HG02943 (cell line): ENCODE data around the gene ATP6V1G3.
"Not testable (repeated sequence)": the region's sequence is repeated elsewhere in the genome, so short reads cannot be mapped to it uniquely, and the experiment has no call there.

Experiments
- ATAC-seq: cut with Tn5 transposase; IDR thresholded peaks from one replicate; pipeline ENCODE4 v1.9.1; 2021; ENCODE audit warnings: mild to moderate bottlenecking, low read depth, moderate library complexity; ENCODE audit not compliant: unreplicated experiment

The ATP6V1G3 gene

DNA sequence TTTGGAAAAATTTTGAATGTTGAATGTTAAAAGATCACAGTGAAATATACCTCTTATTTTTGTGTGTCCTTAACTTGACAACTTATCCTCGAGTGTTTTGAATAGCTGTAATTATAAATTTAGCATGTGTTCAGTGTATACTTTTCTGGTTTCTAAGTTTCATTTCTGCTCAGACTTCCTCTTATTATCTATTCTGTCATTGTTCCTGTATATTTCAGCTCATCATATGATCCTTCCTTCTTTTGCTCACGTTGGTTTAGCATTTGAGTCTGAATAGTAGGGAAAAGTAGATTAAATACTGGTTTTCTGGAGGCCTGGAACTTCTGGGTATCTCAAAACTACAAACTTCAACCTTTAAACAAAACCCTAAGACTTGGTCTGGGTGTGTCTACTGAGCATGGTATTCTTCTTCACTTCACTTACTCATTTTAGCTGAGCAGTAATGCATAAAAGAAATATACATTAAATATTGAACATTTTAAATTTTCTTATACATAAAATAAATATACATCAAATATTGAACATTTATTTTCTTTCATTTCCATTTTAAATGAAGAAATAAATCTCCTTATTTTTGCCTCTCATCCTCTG is 3.3 kb upstream of the ATP6V1G3 start:
- ATAC-seq: no peak

DNA sequence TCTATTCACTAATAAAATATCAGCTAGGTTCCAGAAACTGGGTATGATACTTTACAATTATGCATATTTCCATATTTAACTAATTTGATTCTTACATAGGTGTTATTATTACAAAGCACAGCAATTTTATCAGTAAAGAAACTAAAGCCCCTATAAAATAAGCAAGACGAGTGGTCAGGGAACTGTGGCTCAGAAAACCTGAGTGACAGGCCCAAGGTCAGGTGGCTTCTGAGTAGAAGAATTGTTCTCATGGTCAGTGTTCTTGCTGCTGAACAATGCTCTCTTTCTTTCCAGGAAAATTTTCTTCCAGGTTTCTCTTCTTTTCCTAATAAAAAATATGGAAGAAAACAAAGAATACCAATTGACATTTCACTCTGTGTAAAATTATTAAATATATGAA is 2.2 kb upstream of the ATP6V1G3 start:
- ATAC-seq: no peak

DNA sequence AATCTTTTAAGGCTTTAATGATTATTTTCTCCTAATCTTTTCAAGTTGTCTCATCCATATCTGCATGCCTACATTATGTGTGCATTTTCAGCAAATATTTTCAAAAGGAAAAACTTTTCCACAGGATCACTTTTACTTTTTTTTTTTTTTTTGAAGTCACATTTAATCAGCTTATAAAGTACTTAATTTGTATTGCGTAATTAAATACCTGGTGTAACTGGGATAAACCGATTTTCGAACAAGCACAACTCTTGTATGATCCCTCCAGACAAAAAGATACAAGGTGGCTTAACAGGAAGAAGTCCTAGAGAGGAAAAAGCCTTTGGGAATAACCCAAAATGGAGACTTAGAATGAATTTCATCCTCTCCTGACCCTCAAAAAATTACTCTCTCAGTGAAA is 1.3 kb upstream of the ATP6V1G3 start:
- no peak for ATAC-seq

DNA sequence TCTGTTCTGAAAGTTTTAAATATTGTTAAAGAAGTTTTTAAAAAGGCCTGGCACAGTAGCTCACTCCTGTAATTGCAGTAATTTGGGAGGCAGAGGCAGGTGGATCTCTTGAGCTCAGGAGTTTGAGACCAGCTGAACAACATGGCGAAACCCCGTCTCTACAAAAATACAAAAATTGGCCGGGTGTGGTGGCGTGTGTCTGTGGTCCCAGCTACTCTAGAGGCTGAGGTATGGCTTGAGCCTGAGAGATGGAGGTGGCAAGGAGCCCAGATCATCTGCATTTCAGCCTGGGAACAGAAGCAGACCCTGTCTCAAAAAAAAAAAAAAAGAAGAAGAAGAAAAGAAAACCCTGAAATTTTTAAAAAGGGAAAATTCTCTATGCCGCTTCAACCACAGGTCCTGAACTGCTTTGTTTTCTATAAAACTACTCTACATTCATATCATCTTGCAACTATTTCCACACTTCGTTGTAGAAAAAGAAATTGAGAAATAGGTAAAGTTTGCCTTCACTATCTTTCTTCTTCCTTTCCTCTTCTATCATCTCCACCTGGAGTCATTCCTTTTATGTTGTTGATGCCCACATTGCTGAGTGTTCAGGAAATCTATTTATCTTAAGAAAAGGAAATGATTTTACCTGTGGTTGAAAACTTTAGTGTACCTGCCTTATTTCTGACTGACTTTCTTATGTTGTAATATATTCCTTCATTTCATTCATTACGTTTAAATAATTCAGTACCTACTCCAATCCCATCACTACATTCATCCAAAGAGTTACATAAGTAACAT is 1.7 kb downstream of the ATP6V1G3 start:
- no peak for ATAC-seq

DNA sequence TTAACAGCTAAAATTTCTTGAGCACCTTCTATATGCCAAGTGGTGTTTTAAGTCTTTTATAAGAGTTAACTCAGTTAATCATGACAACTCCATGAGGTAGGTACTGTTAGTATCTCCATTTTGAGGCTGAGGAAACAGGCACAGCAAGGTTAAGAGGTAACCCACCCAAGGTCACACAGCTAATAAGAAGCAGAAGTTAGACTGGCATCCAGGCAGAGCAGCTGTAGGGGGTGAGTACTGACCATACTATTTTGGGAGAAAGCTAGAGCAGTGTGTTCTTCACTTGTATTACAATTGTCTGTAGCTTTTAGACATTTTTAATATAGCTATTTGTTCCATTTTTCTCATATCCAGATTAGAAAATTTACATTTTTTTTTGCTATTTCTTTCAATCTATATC is 4.8 kb downstream of the ATP6V1G3 start:
- ATAC-seq: no peak

DNA sequence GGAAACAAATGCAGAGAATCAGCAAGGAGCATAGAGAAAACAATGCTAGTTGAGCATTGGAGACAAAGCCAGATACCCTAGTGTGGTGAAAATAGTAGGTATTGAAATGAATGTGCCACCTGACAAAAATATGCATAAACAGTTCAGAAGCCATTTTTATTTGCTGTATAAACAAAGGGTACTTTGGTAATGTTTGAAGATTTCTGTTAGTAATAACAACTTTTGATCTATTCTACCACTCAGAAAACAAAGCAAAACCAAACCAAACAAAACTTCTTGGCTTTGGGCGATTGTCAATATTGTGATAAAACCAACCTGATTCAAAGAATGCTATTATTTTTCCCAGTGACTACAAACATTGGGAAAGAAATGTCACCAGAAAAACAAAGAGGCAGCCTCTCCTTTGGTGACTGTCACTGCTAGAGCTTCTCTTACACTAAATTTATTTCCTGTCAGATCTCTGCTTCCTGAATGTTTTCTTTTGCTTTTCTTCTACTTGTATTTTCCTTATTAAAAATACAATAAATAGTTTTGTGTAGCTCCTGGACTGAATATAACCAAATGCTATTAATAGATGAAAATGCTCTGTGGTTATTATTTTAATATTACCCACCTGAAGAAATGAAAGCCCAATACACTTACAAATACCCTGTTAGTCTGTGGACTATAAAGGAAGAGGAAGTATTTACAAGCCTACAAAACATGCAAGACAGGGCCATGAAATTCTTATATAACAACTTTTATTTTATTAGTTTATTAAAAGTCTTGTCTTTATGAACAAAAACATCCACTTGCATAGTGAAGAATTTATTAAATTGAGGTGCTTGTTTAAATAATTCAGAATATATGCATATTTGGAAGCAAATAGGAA is 5.7 kb downstream of the ATP6V1G3 start:
- ATAC-seq: no peak

DNA sequence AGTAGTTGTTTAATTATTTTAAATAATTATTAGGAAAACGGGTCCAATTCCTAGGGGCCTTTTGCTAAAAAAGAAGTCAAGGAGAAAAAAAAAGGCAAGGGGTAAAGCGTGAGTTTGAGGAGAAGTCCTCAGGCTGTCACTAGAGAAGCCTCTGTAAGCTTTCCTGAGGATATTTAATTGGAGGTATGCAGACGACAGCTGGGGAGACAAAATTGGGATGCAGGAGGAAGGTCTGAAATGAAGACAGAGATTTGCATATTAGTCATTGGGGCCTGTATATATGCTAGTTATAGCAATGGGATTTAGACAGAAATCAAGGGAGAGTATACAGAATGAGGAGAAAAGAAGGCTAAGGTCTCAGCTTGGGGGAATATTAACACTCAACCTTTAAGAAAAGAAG is 8.6 kb downstream of the ATP6V1G3 start:
- no peak for ATAC-seq

DNA sequence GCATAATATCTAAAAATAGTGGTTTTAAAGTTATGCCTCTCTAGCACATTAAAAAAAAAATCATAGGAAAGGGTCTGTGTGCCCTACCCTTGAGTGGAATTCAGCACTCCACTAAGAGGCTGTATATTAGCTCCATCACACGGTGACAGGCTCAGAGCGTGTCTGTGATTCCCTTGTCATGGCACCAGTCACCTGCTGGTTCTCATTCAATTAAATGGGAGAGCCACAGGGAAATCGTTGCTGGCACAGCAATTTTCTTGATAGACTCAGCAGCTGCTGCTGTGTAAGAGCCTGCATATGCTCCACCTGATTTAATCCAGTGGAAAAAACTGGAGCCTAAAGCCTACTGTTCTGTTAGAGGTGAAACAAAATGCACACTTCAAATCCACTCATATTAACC is 9.5 kb downstream of the ATP6V1G3 start:
- ATAC-seq: no peak

DNA sequence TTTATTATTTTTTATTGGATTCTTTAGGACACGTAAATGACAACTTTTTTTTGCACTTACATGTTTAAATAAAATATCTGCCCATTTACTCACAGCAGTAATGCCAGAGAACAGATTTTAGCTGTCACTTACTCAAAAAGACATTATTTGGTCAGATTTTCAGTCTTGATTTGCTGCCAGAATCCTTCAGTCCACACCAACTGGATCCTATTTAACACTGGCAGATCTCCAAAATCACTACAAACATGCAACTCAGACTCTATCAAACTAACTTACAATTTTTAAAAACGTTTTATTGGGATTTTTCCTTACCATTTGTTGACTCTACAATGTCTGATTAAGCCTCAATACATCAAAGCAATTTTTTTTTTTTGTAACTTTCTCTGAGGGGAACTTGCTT is 11.1 kb downstream of the ATP6V1G3 start:
- ATAC-seq: no peak

DNA sequence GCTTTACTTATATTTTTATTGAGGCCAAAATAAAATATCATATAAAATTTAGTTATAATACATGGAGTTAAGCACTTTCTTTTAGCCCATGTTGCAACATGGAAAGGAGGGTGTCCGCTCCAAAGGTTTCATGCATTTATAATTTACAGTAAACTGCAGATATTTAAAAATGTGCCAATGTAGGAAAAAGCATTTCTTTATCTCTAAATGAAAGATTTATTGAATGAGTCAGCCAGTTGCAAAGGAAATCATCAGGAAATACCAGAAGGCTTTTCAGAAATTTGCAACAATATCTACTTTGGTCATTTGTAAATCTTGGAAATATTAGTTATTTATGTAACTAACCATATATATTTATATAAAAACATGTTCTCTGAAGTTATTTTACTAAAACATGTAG is 12.1 kb downstream of the ATP6V1G3 start:
- no peak for ATAC-seq

DNA sequence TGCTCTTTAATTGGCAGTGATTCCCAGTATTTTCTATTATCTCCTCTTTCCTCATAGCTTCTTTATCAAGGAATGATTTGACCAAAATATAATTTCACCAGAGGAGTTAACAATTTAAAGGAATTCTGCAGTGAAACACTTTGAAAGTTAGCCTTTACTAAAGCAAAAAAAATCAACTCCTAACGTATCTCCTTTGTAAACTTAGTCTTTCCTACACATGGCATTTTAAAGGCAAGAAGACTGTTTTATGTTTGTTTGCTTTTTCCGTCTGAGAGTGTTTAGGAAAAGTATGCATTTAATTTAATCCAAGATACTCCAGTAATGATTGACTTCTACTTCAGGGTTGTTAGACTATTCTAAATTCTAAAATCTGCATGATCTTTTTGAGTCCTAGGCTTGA is 15.9 kb downstream of the ATP6V1G3 start:
- no peak for ATAC-seq

DNA sequence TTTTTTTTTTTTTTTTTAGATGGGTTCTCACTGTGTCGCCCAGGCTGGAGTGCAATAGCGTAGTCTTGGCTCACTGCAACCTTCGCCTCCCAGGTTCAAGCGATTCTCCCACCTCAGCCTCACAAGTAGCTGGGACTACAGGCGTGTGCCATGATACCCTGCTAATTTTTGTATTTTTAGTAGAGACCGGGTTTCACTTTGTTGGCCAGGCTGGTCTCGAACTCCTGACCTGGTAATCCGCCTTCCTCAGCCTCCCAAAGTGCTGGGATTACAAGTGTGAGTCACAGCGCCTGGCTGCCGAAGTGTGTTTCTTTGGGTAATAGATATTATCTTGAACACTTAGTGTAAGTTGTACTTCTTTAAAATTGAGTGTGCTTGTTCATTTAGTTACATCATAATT is 16.4 kb downstream of the ATP6V1G3 start:
- ATAC-seq: not testable (repeated sequence)

DNA sequence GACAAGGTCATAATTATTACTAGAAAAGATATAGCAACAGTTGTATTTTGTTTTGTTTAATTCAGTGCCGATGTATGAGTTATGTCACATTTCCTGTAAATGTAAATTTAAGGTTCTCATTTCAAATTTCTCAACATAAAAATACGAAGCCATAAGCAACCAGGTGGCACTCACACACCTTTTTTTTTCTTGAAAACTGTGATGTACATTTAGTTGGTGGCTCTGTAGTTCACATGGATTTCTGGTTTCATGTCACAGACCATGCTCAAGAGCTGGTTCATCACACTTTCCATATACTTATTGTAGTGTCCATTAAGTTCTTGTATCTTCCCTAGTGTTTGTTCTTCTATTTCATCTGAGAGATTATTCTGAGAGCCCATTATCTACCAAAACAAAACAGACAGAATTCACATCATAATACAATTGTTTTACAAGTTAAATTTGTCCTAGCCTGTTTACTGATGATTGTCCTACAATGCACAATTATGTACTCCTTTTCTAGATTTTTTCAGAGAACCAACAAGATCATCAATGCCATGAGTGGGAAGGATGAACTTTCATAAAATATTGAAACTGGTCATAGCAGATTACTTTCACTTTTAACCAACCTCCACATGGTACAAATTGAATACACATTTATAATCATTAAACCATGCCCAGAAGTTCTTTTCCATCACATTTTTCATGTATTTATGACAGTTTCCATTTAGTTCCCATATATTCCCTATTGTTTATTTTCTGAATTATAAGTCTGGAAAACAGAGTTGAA is 17.1 kb downstream of the ATP6V1G3 start:
- ATAC-seq: no peak

DNA sequence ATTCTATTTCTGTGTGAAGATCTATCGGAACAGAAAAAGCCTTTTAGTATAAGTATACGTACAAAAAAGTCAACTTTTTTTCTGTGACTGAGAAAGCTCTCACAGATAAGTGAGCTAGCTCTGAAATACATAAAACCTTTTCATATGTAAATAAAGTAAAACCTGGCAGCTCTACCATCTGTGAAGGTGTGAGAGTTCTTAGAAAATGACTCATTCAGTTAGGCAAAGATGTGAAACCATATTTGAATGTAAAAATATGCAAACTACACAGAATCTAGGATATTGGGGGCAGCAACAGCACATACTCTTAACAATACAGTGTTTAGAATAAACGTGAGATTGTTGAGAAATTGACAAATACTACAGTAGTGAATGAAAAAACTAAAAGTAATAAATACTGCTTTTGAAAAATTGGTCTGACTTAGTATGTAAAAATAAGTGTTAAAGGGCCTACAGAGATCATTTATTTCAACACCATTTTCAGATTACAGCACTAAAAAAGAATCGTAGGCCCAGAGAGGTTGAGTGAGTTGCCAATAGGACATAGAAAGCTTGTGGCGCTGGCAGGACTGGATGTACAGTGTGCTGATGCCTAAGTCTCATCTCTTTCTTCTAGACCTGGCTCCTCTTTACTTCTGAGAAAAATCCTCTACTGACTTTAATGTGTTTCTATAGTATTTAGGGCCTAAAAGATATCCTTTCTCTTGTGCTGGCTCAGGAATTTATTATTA is 19.8 kb downstream of the ATP6V1G3 start:
- ATAC-seq: peak; percentile 93

DNA sequence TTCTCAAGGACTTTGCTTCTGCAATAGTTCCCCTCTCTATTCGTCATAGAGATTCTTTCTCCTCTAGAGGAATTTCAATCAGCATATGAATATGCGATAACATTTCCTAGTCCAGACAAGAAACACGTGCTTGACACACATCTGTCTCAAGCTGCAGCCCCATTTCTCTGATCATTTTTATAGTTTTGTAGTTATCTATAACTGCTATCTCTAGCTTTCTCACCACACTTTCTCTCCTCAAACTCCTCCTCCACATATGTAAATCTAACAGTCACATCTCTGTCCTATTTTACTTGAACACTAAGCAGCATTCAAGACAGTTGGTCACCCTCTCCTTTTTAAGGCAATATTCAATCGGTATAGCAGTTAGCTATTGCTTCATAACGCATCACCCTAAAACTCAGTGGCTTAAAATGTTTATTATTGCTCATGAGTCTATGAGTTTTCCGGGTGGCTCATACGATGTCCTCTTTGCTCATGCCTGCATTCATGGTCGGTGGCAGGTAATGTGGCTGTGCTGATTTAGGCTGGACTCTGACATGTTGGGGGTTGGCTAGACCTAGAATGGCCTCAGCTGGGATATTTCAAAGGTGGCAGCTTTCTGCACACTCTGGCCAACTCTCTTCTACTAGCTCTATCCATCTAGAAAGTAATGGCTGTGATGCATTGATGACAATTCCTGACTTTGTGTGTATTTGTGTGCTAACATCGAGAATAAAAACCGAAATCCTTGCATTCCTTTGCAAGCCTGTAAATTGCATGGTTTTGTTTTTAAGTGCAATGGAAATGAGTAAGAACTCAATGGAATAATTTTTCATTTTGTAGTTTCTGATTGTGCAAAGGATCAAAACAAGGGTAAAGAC is 20.6 kb downstream of the ATP6V1G3 start:
- no peak for ATAC-seq

DNA sequence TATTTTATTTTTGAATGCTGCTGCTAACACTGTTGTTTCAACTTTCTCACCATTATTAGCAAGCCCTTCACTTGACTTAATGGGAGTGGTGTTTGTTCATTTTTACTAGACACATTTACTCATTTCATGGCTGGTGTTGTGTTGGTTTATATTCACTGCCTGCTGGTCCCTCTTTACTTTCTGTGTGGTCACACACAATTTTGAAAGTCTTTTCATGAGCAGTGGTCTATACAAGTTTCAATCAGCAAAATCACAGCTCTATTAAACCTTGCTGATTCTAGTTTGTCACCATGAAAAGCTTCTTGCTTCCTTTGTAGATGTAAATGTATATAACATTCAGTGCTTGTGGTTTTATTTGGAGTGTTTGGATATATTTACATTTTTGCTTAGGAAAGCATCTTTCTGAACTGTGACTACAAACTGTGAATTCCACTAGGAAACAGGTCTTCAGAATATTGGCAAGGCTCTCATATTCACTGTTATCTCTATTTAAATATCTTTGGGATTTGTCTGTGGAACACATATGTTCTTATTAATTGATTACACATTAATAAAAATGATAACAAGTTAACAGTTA is 22.8 kb downstream of the ATP6V1G3 start:
- no peak for ATAC-seq

DNA sequence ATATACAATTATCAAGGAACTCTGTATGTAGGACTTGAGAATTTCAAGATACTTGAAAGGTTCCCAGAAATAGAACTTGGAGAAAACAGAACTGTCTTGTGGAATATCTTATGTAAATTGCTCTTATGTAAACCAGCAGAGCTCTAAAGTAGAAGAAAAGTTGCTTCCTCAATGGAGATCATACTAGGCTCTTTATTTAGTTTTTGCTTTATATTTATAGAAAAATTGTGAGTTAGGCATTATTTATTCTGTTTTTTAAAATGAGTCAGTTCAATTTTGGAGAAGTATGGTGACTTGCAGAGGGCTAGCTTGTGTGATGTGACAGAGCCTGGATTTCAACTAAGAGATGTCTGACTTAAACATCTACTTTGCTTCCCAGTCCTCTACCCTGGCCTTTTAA is 40.4 kb downstream of the ATP6V1G3 start:
- no peak for ATAC-seq

DNA sequence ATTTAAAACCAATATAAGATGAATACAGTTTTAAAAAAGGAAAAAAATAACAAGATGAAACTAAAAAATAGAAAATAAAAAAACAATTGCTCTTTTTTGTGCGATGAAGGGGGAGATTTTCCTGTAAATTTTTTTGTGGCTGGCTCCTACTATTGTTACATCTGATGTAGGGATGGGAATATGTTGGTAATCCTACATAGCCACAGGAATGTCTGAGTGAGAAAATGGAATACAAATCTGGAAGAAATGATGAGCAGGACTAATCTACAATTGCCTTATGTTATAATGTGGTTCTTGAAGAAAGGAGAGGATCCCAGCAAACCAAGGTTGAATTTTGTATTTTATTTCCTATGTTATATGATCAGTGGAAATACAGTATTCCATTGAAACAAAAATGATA is 40.9 kb downstream of the ATP6V1G3 start:
- ATAC-seq: no peak

DNA sequence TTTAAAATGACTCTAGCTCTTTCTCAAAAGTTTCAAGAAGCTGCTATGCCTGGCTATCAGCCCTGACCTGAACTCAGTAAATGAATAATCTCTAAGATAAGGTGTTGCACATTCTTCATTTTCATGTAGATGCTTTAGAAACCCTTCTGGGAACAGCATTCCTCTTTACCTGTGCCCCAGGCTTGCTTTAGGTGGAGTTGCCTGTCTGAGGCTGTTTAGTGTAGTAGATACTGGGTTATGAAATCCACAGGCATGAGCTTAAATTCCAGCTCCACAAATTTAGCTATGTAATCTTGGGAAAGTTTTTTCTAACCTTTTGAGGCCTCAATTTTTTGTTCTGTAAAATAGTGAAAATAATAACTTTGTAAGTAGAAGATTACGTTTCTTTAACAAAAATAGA is 41.6 kb downstream of the ATP6V1G3 start:
- ATAC-seq: no peak
